Measurements from ENCODE around the gene TOGARAM2.

The TOGARAM2 gene

GRCh38 chr2:29061176-29061575, 80.1 kb downstream of the TOGARAM2 start:
- TF ChIP-seq, protein P1, sequence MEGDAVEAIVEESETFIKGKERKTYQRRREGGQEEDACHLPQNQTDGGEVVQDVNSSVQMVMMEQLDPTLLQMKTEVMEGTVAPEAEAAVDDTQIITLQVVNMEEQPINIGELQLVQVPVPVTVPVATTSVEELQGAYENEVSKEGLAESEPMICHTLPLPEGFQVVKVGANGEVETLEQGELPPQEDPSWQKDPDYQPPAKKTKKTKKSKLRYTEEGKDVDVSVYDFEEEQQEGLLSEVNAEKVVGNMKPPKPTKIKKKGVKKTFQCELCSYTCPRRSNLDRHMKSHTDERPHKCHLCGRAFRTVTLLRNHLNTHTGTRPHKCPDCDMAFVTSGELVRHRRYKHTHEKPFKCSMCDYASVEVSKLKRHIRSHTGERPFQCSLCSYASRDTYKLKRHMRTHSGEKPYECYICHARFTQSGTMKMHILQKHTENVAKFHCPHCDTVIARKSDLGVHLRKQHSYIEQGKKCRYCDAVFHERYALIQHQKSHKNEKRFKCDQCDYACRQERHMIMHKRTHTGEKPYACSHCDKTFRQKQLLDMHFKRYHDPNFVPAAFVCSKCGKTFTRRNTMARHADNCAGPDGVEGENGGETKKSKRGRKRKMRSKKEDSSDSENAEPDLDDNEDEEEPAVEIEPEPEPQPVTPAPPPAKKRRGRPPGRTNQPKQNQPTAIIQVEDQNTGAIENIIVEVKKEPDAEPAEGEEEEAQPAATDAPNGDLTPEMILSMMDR (IDR thresholded peaks at IDR 0.05; ENCODE audit: borderline replicate concordance, insufficient read depth, low read depth, low read length), result no peak
- H3K4me3 ChIP-seq (ENCODE audit: low read depth, low read length), result no peak overlapping the region

GRCh38 chr2:29061616-29062015, 80.5 kb downstream of the TOGARAM2 start:
- H3K4me3 ChIP-seq (ENCODE audit: low read depth, low read length), result no peak overlapping the region
- TF ChIP-seq, protein P1 (IDR thresholded peaks at IDR 0.05; ENCODE audit: borderline replicate concordance, insufficient read depth, low read depth, low read length), result no peak

DNA sequence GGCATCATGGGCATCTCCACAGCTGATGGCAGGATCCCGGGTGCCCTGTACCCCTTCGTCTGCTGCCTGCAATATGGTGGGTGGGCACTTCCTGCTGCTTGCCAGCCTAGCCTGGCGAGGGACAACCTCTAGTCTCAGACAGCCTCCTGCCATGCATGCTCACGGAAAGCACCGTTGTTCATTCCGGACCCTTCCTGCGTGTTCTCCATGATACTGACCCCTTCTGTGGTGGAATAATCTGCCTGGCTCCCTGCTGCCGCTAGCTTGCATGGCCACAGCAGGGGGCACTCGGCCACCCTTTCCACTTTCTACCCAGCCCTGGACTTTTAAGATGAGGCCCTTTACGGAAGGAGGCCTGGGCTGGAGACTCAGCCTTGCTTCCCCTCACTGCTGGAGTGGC, 81.3 kb downstream of the TOGARAM2 start:
- no peak overlapping the region for H3K4me3 ChIP-seq (ENCODE audit: low read depth, low read length)
- TF ChIP-seq, protein P1 (IDR thresholded peaks at IDR 0.05; ENCODE audit: borderline replicate concordance, insufficient read depth, low read depth, low read length), result no peak

DNA sequence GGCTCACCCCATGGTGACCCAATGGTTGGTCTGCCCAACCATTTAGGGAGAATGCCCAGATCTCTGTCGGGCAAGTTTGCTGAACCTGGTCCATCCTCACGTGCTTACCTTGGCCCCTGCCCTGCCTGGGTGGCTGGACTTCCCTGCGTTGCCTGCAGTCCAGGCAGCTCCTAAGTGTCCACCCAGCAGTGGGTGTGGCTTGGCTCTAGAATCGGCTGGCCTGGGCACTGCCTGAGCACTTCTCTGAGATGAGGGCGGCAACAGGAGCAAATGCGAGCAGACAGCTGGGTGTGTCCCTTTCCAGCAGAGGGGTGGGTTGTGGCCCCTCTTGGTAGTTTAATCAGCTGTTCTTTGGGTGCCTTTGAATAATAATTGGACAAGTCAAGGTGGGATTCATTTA, 82.0 kb downstream of the TOGARAM2 start:
- TF ChIP-seq, protein P1 (IDR thresholded peaks at IDR 0.05; ENCODE audit: borderline replicate concordance, insufficient read depth, low read depth, low read length), result no peak
- no peak overlapping the region for H3K4me3 ChIP-seq (ENCODE audit: low read depth, low read length)

DNA sequence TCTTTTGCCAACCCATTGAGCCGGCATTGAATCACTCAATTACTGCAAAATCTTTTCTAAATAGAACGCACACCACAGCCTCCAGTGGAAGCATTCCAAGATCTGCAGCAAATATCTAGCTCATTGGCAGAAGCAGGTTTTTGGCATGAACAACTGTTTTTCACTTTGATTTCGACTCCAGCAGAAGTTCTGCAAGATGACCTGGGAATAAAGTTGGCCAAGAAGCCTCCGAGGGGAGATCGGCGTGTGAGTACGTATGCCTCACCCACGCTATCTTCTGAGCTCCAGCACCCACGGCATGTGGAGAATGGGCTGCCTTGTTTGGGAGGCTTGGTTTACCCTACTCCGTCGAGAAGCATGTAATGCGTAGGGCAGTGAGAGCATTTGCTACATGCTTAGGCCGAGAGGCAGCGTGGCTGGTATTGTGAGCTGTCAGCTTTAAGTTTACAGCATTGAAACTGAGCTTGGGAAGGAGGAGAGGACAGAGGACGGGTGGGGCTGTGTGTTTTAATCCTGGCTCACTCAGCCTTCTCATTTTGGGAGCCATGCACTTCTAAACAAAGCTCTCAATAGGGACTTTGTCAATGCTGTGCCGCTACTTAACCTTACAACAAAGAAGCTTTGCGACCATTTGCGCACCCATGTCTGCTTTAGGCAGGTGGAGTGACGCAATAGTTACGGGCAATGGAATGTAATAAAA, 82.7 kb downstream of the TOGARAM2 start:
- H3K4me3 ChIP-seq (ENCODE audit: low read depth, low read length), result no peak overlapping the region
- TF ChIP-seq, protein P1 (IDR thresholded peaks at IDR 0.05; ENCODE audit: borderline replicate concordance, insufficient read depth, low read depth, low read length), result no peak

DNA sequence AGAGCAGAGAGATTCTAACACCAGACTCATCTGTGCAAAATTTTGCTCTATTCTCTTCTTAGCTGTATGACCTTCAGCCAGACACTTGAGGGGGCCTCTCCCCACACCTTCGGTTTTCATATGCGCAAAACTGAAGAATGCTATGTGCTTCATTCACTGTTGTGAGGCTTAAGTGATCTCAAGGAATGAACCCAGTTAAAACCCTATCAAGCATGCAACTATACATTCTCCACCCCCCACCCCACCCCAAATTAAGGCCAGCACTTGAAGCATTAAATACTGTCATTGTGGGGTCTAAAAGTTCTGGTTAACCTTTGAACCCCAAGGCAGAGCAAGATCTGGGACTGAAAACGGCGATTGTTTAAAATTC, 83.2 kb downstream of the TOGARAM2 start:
- H3K4me3 ChIP-seq (ENCODE audit: low read depth, low read length), result no peak overlapping the region
- TF ChIP-seq, protein P1 (IDR thresholded peaks at IDR 0.05; ENCODE audit: borderline replicate concordance, insufficient read depth, low read depth, low read length), result no peak

DNA sequence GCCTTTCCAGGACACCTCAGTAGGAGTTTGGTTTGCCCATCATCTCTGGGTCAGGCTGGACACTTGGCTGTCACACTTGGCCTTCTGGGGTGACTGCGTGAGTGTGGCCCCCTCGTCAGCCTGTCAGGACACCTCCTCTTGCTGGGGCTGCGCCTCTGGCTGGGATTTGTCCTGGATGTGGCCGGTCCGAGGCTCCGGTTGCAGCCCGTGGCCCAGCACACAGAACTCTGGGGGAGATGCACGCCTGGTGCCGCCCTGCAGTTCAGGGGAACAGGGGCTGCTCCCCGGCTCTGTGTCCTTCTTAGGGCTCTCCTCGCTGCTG, 83.6 kb downstream of the TOGARAM2 start:
- no peak overlapping the region for H3K4me3 ChIP-seq (ENCODE audit: low read depth, low read length)
- TF ChIP-seq, protein P1 (IDR thresholded peaks at IDR 0.05; ENCODE audit: borderline replicate concordance, insufficient read depth, low read depth, low read length), result no peak

Data from GM12875 (cell line).